Progenitor cell of endocrine pancreas (in vitro differentiated cells): ENCODE results near the gene LAMA3. TPM values are rescaled to one million over a fixed set of nuclear protein-coding genes. Genes with fewer than 3 reads are reported as not detected.
"Not testable (repeated sequence)": the region's sequence is repeated elsewhere in the genome, so short reads cannot be mapped to it uniquely, and the experiment has no call there.

Experiments
- DNase-seq: peaks from one replicate; pipeline ENCODE4 v3.0.0; 2021; ENCODE audit warnings: low spot score; ENCODE audit not compliant: unreplicated experiment
- H3K27ac Mint-ChIP-seq: 2 replicates; pipeline ENCODE4 v1.8.0; 2021; ENCODE audit warnings: mild to moderate bottlenecking, moderate library complexity, mixed read lengths
- H3K27me3 Mint-ChIP-seq: 2 replicates; pipeline ENCODE4 v1.8.0; 2021; ENCODE audit warnings: mixed read lengths
- H3K36me3 Mint-ChIP-seq: 2 replicates; pipeline ENCODE4 v1.8.0; 2022; ENCODE audit warnings: mixed read lengths; ENCODE audit not compliant: insufficient read depth
- H3K4me1 Mint-ChIP-seq: 2 replicates; pipeline ENCODE4 v1.8.0; 2021; ENCODE audit warnings: low read depth, mixed read lengths
- H3K4me3 Mint-ChIP-seq: 2 replicates; pipeline ENCODE4 v1.8.0; 2021; ENCODE audit warnings: low read depth, mild to moderate bottlenecking, moderate library complexity, mixed read lengths
- H3K9me3 Mint-ChIP-seq: 2 replicates; pipeline ENCODE4 v1.8.0; 2021; ENCODE audit warnings: low read depth, mixed read lengths
- total RNA-seq: library from RNA; stranded (reverse); gene quantifications from 2 replicates; pipeline ENCODE4 v1.2.1, GENCODE V29; 2021
- TF ChIP-seq, protein P1 (sequence below): fragments of 200-600 bp; sonication (generic); IDR thresholded peaks from one replicate; pipeline ENCODE4 v1.5.0; 2021; ENCODE audit warnings: antibody characterized with exemption, mild to moderate bottlenecking; ENCODE audit not compliant: unreplicated experiment

Gene LAMA3
- total RNA-seq, 1 donor from 2014 or later = 0.84 TPM

DNA sequence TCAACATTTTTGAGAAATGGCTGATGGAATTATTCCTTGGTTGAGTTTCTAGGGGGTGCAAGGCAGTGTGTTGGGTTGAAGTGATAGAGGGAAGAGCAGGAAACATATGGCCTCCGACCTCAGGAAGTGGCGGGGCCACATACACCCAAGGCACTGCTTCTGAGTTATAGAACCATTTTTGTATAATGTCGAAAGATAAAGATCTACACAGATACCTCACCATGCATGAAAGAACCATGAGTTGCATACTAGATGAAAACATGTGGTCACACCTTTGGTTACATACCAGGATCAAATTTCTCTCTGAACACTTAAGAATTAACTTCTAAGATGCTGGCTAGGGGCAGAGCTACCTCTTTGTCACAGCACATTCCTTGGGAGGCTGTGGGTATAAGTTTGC, 23.2 kb downstream of the LAMA3 start:
- H3K36me3 Mint-ChIP-seq = no peaks in the 10 kb centered on the region
- H3K9me3 Mint-ChIP-seq = no peaks in the 10 kb centered on the region
- TF ChIP-seq, protein P1, sequence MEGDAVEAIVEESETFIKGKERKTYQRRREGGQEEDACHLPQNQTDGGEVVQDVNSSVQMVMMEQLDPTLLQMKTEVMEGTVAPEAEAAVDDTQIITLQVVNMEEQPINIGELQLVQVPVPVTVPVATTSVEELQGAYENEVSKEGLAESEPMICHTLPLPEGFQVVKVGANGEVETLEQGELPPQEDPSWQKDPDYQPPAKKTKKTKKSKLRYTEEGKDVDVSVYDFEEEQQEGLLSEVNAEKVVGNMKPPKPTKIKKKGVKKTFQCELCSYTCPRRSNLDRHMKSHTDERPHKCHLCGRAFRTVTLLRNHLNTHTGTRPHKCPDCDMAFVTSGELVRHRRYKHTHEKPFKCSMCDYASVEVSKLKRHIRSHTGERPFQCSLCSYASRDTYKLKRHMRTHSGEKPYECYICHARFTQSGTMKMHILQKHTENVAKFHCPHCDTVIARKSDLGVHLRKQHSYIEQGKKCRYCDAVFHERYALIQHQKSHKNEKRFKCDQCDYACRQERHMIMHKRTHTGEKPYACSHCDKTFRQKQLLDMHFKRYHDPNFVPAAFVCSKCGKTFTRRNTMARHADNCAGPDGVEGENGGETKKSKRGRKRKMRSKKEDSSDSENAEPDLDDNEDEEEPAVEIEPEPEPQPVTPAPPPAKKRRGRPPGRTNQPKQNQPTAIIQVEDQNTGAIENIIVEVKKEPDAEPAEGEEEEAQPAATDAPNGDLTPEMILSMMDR = no peak
- no peak overlapping the region for H3K27ac Mint-ChIP-seq
- H3K4me3 Mint-ChIP-seq = no peak overlapping the region
- peaks cover 6% of the 10 kb centered on the region for H3K27me3 Mint-ChIP-seq
- H3K4me1 Mint-ChIP-seq = peaks cover 6% of the 10 kb centered on the region
- DNase-seq = no peak

DNA sequence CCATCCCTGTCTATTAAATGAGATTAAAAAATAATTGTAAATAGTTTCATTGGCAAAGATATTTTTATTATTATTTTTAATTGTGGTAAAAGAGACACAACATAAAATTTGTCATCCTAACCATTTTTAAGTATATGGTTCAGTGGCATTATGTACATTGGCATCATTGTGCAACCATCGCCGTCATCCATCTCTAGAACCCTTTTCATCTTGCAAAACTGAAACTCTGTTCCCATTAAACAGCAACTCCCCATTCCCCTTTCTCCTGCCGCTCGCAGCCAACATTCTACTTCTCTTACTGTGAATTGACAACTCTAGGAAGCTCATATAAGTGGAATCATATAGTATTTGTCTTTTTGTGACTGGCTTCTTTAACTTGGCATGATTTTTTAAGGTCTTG, 25.3 kb downstream of the LAMA3 start:
- TF ChIP-seq, protein P1 = no peak
- Mint-ChIP-seq H3K27ac (no peak overlapping the region), H3K36me3 (no peaks in the 10 kb centered on the region), H3K9me3 (no peaks in the 10 kb centered on the region), H3K27me3 (peaks cover 6% of the 10 kb centered on the region), H3K4me3 (no peak overlapping the region), H3K4me1 (peaks cover 6% of the 10 kb centered on the region)
- DNase-seq = no peak

DNA sequence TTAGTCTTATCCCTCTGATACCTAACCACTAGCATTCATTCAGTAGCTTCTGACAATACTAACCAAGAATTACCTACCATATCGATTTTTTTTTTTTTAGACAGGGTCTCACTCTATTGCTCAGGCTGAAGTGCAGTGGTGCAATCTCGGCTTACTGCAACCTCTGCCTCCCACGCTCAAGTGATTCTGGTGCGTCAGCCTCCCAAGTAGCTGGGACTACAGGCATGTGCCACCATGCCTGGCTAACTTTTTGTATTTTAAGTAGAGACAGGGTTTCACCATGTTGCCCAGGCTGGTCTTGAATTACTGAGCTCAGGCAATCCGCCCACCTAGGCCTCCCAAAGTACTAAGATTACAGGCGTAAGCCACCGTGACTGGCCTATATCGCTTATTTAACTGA, 26.8 kb downstream of the LAMA3 start:
- not testable (repeated sequence) for DNase-seq, H3K36me3 Mint-ChIP-seq, H3K9me3 Mint-ChIP-seq, H3K4me3 Mint-ChIP-seq, H3K4me1 Mint-ChIP-seq, H3K27ac Mint-ChIP-seq, H3K27me3 Mint-ChIP-seq

DNA sequence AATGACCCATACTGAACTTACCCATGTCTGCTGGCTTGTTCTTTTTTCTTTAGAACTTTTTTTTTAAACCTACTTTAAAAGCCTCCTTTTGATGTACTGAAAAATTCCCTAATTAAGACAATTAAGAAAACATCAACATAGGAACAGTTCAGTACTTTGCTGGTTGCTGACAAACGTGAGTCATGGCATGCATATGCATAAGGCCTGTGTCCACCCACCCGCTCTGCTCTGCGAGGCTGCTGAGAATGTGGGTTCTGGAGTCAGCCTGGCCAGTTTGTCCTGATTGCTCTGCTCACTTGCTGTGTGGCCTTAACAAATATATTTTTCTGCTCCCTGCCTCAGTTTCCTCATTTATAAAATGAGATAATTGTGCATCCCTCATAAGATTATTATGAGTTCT, 27.3 kb downstream of the LAMA3 start:
- no peak for DNase-seq
- Mint-ChIP-seq H3K27ac (no peak overlapping the region), H3K27me3 (peaks cover 6% of the 10 kb centered on the region), H3K4me3 (no peak overlapping the region), H3K4me1 (peaks cover 7% of the 10 kb centered on the region), H3K9me3 (no peaks in the 10 kb centered on the region), H3K36me3 (no peaks in the 10 kb centered on the region)
- TF ChIP-seq, protein P1 = no peak

DNA sequence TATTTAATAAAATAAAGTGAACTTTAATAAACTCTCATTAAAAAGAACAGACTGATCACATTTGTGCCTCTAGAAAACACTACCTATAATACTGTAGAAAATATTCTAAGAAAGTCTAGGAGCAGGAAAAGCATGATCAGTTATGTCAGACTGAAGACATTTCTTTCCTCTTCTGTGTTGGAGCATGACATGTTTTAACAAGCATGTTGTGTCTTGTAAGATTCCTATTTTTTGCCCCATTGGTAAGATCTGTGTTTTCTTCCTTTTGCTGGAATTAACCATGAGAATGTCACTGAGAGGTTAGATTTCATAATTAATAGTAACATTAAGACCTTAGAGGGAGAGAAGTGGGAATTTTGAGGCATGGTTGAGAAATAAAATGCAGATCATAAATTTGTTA, 27.7 kb downstream of the LAMA3 start:
- Mint-ChIP-seq H3K36me3 (no peaks in the 10 kb centered on the region), H3K4me3 (no peak overlapping the region)

DNA sequence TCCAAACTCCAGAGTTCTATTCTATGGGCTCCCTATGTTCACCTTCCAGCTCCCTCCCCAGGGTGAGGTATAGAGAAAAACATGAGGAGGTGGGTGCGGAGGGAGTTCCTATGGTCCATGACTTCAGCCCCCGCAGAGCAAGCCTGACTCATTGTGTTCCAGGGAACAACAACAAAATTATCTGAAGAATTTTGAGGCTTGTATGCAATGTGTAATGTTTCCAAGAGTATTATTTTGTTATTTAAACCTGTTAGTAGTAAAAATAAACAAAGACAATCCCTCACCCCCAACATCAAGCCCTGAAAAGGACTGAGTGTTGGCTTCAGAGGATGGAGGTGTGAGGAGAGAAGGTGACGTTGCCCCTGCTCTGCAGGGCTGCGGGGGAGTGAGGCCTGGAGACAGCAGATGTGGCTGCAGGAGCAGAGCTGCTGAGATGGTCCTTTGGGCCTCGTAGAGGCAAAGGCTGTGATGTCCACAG, 29.0 kb downstream of the LAMA3 start:
- H3K4me1 Mint-ChIP-seq = peaks cover 13% of the 10 kb centered on the region
- no peak overlapping the region for H3K27ac Mint-ChIP-seq
- H3K36me3 Mint-ChIP-seq = no peaks in the 10 kb centered on the region
- H3K4me3 Mint-ChIP-seq = no peak overlapping the region
- TF ChIP-seq, protein P1 = no peak
- H3K9me3 Mint-ChIP-seq = no peaks in the 10 kb centered on the region
- no peak for DNase-seq
- peaks cover 5% of the 10 kb centered on the region for H3K27me3 Mint-ChIP-seq

More for the DNA sequence above, 27.7 kb downstream of the LAMA3 start:
- DNase-seq = no peak
- TF ChIP-seq, protein P1 = no peak
- Mint-ChIP-seq H3K27me3 (peaks cover 6% of the 10 kb centered on the region), H3K4me1 (peaks cover 11% of the 10 kb centered on the region), H3K9me3 (no peaks in the 10 kb centered on the region), H3K27ac (no peak overlapping the region)
